KOPT-K1 (cell line): ENCODE results near the gene XAF1.
"Not testable (repeated sequence)": the region's sequence is repeated elsewhere in the genome, so short reads cannot be mapped to it uniquely, and the experiment has no call there.

ENCODE experiments used
- H3K27ac ChIP-seq: fragments of 200-600 bp; sonication (generic); 2 replicates; pipeline ENCODE4 v1.5.1; 2016; ENCODE audit warnings: antibody characterized with exemption, mild to moderate bottlenecking, low read depth, low read length; ENCODE audit not compliant: poor library complexity, severe bottlenecking
- H3K36me3 ChIP-seq: fragments of 200-600 bp; sonication (generic); 2 replicates; pipeline ENCODE4 v1.5.1; 2017; ENCODE audit warnings: antibody characterized with exemption, mild to moderate bottlenecking, low read length, moderate library complexity; ENCODE audit not compliant: insufficient read depth
- H3K9me3 ChIP-seq: fragments of 200-600 bp; sonication (generic); 2 replicates; pipeline ENCODE4 v1.5.1; 2017; ENCODE audit warnings: antibody characterized with exemption, low read length, mild to moderate bottlenecking; ENCODE audit not compliant: insufficient read depth, poor library complexity, severe bottlenecking

The XAF1 gene

DNA sequence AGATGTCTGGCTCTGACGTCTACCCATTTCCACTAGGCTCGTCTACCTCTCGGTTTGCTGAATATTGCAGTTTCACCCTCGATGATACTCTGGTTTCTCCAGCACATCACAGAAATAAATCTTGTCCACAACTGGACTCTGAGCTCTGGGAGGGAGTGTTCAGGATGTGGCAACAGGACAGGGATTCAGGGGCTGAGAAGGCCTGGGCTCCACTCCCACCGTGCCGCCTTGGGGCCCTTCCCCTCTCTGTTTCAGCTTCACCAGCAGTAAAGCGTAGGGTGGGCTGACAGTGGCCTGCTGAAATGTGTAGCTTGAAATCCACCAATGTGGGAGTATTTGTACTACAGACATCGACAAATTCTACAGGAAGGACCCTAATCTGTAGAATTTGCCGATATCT, 55.7 kb downstream of the XAF1 start:
- Histone ChIP-seq H3K27ac (no peak overlapping the region), H3K9me3 (peaks cover 5% of the 10 kb centered on the region), H3K36me3 (no peaks in the 10 kb centered on the region)

DNA sequence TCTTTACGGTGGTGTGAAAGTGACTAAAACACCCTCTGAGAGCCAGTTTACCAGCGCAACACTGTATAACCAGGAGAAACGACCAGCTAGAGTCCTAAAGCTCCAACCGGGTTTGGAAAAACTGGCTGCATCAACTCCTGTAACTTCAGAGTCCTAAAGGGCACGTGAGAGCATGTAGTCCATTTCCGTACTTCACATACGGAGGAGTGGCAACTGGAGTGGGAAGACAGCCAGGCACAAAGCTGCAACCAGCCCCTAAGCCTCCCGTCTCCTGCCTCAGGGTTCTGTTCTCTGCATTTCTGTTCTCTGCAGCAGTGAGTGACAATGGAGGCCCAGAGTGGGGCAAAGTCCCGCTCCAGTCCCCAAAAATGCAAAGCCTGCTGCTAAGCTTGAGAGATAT, 56.4 kb downstream of the XAF1 start:
- Histone ChIP-seq H3K36me3 (no peaks in the 10 kb centered on the region), H3K9me3 (peaks cover 5% of the 10 kb centered on the region), H3K27ac (no peak overlapping the region)

DNA sequence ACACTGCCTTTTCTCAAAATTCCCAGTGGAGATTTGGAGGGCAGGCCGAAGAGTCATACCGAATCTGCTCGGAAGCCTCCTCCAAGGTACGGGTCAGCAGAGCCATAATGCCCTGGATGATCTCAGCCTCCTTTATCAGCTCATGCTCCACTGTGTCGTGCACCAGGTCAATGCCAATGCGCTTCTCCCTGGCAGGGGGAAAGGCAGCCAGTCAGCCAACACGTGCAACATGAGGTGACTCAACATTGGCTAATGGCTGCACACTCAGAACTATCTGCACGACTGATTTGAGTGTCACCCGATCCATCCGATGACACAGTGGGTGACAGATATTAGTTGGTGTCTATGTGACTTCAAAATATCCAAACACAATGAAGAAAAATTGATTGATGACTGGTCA, 59.9 kb downstream of the XAF1 start:
- Histone ChIP-seq H3K36me3 (no peaks in the 10 kb centered on the region), H3K27ac (no peak overlapping the region), H3K9me3 (no peaks in the 10 kb centered on the region)

DNA sequence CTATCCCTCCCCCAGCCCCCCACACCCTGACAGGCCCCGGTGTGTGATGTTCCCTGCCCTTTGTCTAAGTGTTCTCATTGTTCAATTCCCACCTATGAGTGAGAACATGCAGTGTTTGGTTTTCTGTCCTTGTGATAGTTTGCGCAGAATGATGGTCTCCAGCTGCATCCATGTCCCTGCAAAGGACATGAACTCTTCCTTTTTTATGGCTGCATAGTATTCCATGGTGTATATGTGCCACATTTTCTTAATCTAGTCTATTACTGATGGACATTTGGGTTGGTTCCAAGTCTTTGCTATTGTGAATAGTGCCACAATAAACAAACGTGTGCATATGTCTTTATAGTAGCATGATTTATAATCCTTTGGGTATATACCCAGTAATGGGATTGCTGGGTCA, 60.5 kb downstream of the XAF1 start:
- H3K27ac ChIP-seq, H3K36me3 ChIP-seq, H3K9me3 ChIP-seq: not testable (repeated sequence)

DNA sequence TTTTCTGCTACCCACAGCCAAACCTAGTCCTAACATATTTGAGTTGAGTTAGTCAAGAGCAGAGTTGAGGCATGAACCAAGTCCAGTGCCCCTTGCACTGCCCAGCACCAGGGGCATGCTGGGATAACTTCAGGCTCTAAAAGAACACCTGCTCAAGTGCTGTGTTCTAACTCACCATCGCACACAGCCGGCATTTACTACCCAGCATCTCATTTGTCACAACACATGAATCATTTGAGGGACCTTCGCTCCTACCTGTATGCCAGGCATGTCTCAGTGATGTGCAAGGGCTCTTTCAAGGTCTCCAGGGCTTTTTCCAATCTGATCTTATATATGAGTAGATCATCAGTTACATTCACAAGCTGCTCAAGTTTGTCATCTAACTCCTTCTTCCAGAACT, 63.1 kb downstream of the XAF1 start:
- Histone ChIP-seq H3K36me3 (no peaks in the 10 kb centered on the region), H3K27ac (no peak overlapping the region), H3K9me3 (no peaks in the 10 kb centered on the region)

DNA sequence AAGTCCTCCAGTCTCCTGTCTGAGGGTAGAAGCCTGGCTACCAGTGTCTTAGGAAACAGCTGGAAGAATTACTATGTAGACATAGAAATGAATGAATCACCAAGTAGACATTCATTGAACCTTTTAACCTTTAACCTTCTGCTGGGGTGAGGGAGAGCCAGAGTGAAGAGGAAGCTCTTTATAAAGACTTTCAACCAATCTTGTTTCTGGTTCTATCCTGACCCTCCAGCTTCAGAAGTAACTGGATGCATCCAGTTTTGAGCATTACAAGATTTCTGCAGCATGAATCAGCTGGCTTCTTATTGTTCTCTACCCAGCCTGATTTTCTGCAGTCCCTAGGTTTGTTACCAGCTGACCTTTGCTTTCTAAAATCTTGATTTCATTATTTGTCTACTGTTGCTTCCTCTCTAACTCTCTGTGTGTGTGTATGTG, 67.2 kb downstream of the XAF1 start:
- Histone ChIP-seq H3K9me3 (no peaks in the 10 kb centered on the region), H3K27ac (no peak overlapping the region), H3K36me3 (no peaks in the 10 kb centered on the region)
